ENCODE results near the gene DNAJC1.

DNA sequence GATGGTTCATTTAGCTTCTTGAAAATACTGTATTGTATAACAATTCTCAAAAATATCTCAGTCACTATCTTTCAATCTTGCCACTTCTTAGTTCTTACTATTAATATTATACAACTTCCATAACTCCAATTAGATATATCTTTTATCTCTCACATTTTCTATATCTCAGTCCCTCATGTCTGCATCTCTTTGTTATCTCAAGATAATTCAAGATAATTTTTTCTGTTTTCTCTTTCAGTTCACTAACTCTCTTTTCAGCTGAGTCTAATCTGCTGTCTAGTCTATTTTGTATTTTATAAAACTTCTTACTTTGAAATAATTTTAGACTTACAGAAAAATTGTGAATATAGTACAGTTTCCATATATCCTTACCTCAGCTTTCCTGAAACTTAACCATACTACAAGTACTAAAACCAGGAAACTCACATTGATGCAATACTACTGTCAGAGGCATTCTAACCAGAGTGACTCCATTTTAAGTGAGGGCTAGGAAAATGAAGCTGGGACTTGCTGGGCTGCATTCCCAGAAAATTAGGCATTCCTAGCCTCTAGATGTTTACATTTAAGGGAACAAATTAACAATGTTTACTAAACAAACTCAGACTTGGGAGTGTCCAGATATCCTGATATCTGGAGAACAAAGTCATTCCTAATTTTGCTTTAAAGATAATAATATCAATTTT lies 38.4 kb downstream of the DNAJC1 start:
- TF ChIP-seq, protein P1, sequence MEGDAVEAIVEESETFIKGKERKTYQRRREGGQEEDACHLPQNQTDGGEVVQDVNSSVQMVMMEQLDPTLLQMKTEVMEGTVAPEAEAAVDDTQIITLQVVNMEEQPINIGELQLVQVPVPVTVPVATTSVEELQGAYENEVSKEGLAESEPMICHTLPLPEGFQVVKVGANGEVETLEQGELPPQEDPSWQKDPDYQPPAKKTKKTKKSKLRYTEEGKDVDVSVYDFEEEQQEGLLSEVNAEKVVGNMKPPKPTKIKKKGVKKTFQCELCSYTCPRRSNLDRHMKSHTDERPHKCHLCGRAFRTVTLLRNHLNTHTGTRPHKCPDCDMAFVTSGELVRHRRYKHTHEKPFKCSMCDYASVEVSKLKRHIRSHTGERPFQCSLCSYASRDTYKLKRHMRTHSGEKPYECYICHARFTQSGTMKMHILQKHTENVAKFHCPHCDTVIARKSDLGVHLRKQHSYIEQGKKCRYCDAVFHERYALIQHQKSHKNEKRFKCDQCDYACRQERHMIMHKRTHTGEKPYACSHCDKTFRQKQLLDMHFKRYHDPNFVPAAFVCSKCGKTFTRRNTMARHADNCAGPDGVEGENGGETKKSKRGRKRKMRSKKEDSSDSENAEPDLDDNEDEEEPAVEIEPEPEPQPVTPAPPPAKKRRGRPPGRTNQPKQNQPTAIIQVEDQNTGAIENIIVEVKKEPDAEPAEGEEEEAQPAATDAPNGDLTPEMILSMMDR (IDR thresholded peaks at IDR 0.05; ENCODE audit: insufficient read depth, low read length, poor library complexity, severe bottlenecking): no peak
- no peak for TF ChIP-seq EZH2phosphoT487 (conservative IDR thresholded peaks at IDR 0.05; ENCODE audit: low read length)
